K562 treated with DMSO at 1 percent for 24 hours (cell line): ENCODE results near the gene NUDT8. TPM values are rescaled to one million over a fixed set of nuclear protein-coding genes. Genes with fewer than 3 reads are reported as not detected.

ENCODE experiments used
- total RNA-seq: library from RNA; unstranded; fragments of 300-600 nt; gene quantifications from 2 replicates; pipeline ENCODE4 v1.2.3, GENCODE V29; 2022; ENCODE audit warnings: low read depth; ENCODE audit not compliant: insufficient read depth

Gene NUDT8
- total RNA-seq, result 26.7 and 30.8 TPM in 2 replicates

GRCh38 chr11:67629386-67630227, at the start of gene NUDT8:
TSS of gene NUDT8 (minus strand) at chr11:67629937. CDS start at chr11:67629911, 26 bp downstream.

GRCh38 chr11:67674442-67674871, 44.7 kb upstream of the NUDT8 start, which contains the start of gene ALDH3B2:
TSS of gene ALDH3B2 (minus strand) at chr11:67674623. CDS start at chr11:67666935, 7,688 bp downstream.

GRCh38 chr11:67639438-67639859, 9.7 kb upstream of the NUDT8 start, which contains the start of gene TBX10:
TSS of gene TBX10 (minus strand) at chr11:67639763. CDS start at chr11:67639472, 291 bp downstream.

GRCh38 chr11:67606492-67607295, 23.0 kb downstream of the NUDT8 start, which contains the start of gene NDUFV1:
TSS of gene NDUFV1 (plus strand) at chr11:67606936. CDS start at chr11:67607005, 69 bp downstream.

GRCh38 chr11:67583247-67584204, 46.2 kb downstream of the NUDT8 start, which contains the start of gene GSTP1:
TSS of gene GSTP1 (plus strand) at chr11:67583812. CDS start at chr11:67583844, 32 bp downstream.

Other genes starting within 250 kb of the NUDT8 start
- 55.0 and 57.0 TPM in 2 replicates for gene RAD9A, start 238.0 kb downstream of the NUDT8 start, total RNA-seq
- 384 and 414 TPM in 2 replicates for gene PPP1CA, start 228.1 kb downstream of the NUDT8 start, total RNA-seq
- gene TBC1D10C, start 225.9 kb downstream of the NUDT8 start, total RNA-seq, result 1.0 and 1.7 TPM in 2 replicates
- gene CARNS1, start 214.3 kb downstream of the NUDT8 start, total RNA-seq, result 0.20 TPM in 1 of 2 replicates, not detected in the other
- 110 and 111 TPM in 2 replicates for gene RPS6KB2, start 201.4 kb downstream of the NUDT8 start, total RNA-seq
- gene PTPRCAP, start 192.3 kb downstream of the NUDT8 start, total RNA-seq, result 2.6 and 4.1 TPM in 2 replicates
- gene CORO1B, start 186.5 kb downstream of the NUDT8 start, total RNA-seq, result 282 and 302 TPM in 2 replicates
- gene GPR152, start 177.2 kb downstream of the NUDT8 start, total RNA-seq, result not detected in 2 replicates
- gene CABP4, start 174.6 kb downstream of the NUDT8 start, total RNA-seq, result not detected in 2 replicates
- 42.4 and 59.3 TPM in 2 replicates for gene TMEM134, start 160.7 kb downstream of the NUDT8 start, total RNA-seq
- 121 and 135 TPM in 2 replicates for gene AIP, start 146.9 kb downstream of the NUDT8 start, total RNA-seq
- gene PITPNM1, start 124.6 kb downstream of the NUDT8 start, total RNA-seq, result 54.2 and 68.6 TPM in 2 replicates
- gene CDK2AP2, start 121.8 kb downstream of the NUDT8 start, total RNA-seq, result 120 and 125 TPM in 2 replicates
- not detected in 2 replicates for gene CABP2, start 106.5 kb downstream of the NUDT8 start, total RNA-seq
- 2,484 and 2,621 TPM in 2 replicates for gene GSTP1, start 46.1 kb downstream of the NUDT8 start, total RNA-seq
- gene NDUFV1, start 23.0 kb downstream of the NUDT8 start, total RNA-seq, result 248 and 298 TPM in 2 replicates
- 0.30 TPM in 1 of 2 replicates, not detected in the other for gene TBX10, start 9.8 kb upstream of the NUDT8 start, total RNA-seq
- not detected in 2 replicates for gene ACY3, start 20.8 kb upstream of the NUDT8 start, total RNA-seq
- gene ALDH3B2, start 44.7 kb upstream of the NUDT8 start, total RNA-seq, result not detected in 2 replicates